ENCODE results near the gene FBLN1. TPM values are rescaled to one million over a fixed set of nuclear protein-coding genes. Genes with fewer than 3 reads are reported as not detected.

Gene FBLN1
- polyA plus RNA-seq, 3 donors, result 0.03 to 0.17 TPM; not detected in 1

- no peak for DNase-seq
- intact Hi-C loops (cut with micrococcal nuclease), result no loop called here
- H3K4me1 ChIP-seq (ENCODE audit: control insufficient read depth in 1 of 2, insufficient read depth in 2 of 2, low read length in 2 of 2), result no peaks in the 10 kb centered on the region
- H3K4me2 ChIP-seq (replicated peaks; ENCODE audit: extremely low read depth, low read length, poor library complexity, severe bottlenecking), result no peak overlapping the region
- H2AFZ ChIP-seq (ENCODE audit: insufficient read depth, low read depth, low read length, poor library complexity, severe bottlenecking), result no peak overlapping the region
- Mint-ChIP-seq H3K4me1 (no peaks in the 10 kb centered on the region), H3K36me3 (no peaks in the 10 kb centered on the region), H3K4me3 (no peak overlapping the region), H3K27me3 (ENCODE audit: low read depth in 3 of 3) (peaks cover 15 to 23% (median 21%) of the 10 kb centered on the region in 3 donors), H3K9me3 (peaks cover 12 to 38% (median 29%) of the 10 kb centered on the region in 7 donors), H3K27ac (no peak overlapping the region)
- H3K27ac ChIP-seq (ENCODE audit: low read depth in 1 of 2, low read length in 2 of 2), result no peak overlapping the region
- peaks cover 0 to 4% of the 10 kb centered on the region in 2 donors for H3K27me3 ChIP-seq (ENCODE audit: control insufficient read depth in 2 of 2, insufficient read depth in 2 of 2, low read length in 2 of 2)
- TF ChIP-seq, protein P1, sequence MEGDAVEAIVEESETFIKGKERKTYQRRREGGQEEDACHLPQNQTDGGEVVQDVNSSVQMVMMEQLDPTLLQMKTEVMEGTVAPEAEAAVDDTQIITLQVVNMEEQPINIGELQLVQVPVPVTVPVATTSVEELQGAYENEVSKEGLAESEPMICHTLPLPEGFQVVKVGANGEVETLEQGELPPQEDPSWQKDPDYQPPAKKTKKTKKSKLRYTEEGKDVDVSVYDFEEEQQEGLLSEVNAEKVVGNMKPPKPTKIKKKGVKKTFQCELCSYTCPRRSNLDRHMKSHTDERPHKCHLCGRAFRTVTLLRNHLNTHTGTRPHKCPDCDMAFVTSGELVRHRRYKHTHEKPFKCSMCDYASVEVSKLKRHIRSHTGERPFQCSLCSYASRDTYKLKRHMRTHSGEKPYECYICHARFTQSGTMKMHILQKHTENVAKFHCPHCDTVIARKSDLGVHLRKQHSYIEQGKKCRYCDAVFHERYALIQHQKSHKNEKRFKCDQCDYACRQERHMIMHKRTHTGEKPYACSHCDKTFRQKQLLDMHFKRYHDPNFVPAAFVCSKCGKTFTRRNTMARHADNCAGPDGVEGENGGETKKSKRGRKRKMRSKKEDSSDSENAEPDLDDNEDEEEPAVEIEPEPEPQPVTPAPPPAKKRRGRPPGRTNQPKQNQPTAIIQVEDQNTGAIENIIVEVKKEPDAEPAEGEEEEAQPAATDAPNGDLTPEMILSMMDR (IDR thresholded peaks at IDR 0.05), result no peak
- H3K4me3 ChIP-seq (replicated peaks in 1 of 3; ENCODE audit: low read depth in 2 of 3, low read length in 3 of 3), result no peak overlapping the region
- H3K36me3 ChIP-seq (replicated peaks in 1 of 2; ENCODE audit: control insufficient read depth in 1 of 2, insufficient read depth in 2 of 2, low read length in 2 of 2), result no peaks in the 10 kb centered on the region
- 91% methylated on average over 13 of the region's 13 CpGs for WGBS (ENCODE audit: insufficient coverage)
- H3K9me3 ChIP-seq (replicated peaks in 1 of 2; ENCODE audit: control insufficient read depth in 1 of 2, insufficient read depth in 1 of 2, low read length in 2 of 2), result peaks cover 16% of the 10 kb centered on the region in 2 donors
- H3K9ac ChIP-seq (ENCODE audit: insufficient read depth, low read length, poor library complexity, severe bottlenecking), result no peak overlapping the region
- H3K79me2 ChIP-seq (ENCODE audit: insufficient read depth, low read length), result no peaks in the 10 kb centered on the region
- H4K20me1 ChIP-seq (ENCODE audit: insufficient read depth, low read length), result no peaks in the 10 kb centered on the region
Measured at GRCh38 chr22:45564349-45565030, 61.8 kb downstream of the FBLN1 start.

DNA sequence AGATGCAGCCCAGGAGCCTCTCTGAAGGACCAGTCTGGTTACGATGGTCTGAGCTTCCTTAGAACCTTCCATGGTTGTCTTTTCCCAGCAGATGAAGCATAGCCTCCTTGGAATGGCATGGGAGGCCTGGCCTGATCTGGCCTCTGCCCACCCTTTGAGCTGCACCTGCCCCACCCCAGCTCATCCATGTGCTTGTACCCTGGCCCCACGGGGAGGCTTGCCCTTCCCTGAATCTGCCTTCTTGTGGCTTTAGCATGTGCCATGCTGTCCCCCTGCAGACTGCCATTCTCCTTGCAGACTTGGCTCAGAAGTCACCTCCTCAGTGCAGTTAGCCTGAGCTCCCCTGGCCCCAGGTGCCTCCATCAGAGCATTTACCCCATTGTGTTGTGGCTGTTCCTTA lies 62.5 kb downstream of the FBLN1 start:
- Histone ChIP-seq H3K36me3 (replicated peaks in 1 of 2; ENCODE audit: control insufficient read depth in 1 of 2, insufficient read depth in 2 of 2, low read length in 2 of 2) (no peaks in the 10 kb centered on the region), H3K27me3 (ENCODE audit: control insufficient read depth in 2 of 2, insufficient read depth in 2 of 2, low read length in 2 of 2) (peaks cover 0 to 4% of the 10 kb centered on the region in 2 donors), H3K4me3 (replicated peaks in 1 of 3; ENCODE audit: low read depth in 2 of 3, low read length in 3 of 3) (no peak overlapping the region), H3K9ac (ENCODE audit: insufficient read depth, low read length, poor library complexity, severe bottlenecking) (no peak overlapping the region), H3K4me1 (ENCODE audit: control insufficient read depth in 1 of 2, insufficient read depth in 2 of 2, low read length in 2 of 2) (no peaks in the 10 kb centered on the region), H2AFZ (ENCODE audit: insufficient read depth, low read depth, low read length, poor library complexity, severe bottlenecking) (no peak overlapping the region), H3K9me3 (replicated peaks in 1 of 2; ENCODE audit: control insufficient read depth in 1 of 2, insufficient read depth in 1 of 2, low read length in 2 of 2) (peaks cover 13 to 16% of the 10 kb centered on the region in 2 donors), H3K27ac (ENCODE audit: low read depth in 1 of 2, low read length in 2 of 2) (no peak overlapping the region), H4K20me1 (ENCODE audit: insufficient read depth, low read length) (no peaks in the 10 kb centered on the region), H3K4me2 (replicated peaks; ENCODE audit: extremely low read depth, low read length, poor library complexity, severe bottlenecking) (no peak overlapping the region), H3K79me2 (ENCODE audit: insufficient read depth, low read length) (no peaks in the 10 kb centered on the region)
- intact Hi-C loops (cut with micrococcal nuclease), result no loop called here
- WGBS (ENCODE audit: insufficient coverage), result 94% methylated on average over 2 of the region's 2 CpGs
- Mint-ChIP-seq H3K4me3 (no peak overlapping the region), H3K4me1 (no peaks in the 10 kb centered on the region), H3K9me3 (peaks cover 12 to 38% (median 23%) of the 10 kb centered on the region in 7 donors), H3K36me3 (no peaks in the 10 kb centered on the region), H3K27me3 (ENCODE audit: low read depth in 3 of 3) (peaks cover 15 to 25% (median 23%) of the 10 kb centered on the region in 3 donors), H3K27ac (no peak overlapping the region)
- TF ChIP-seq, protein P1 (IDR thresholded peaks at IDR 0.05), result no peak
- DNase-seq, result no peak

Measured in CD14-positive monocyte (primary cell).